Neural progenitor cell (in vitro differentiated cells): ENCODE measurements around the gene TMEM250. TPM values are rescaled to one million over a fixed set of nuclear protein-coding genes. Genes with fewer than 3 reads are reported as not detected.

Experiments
- DNase-seq: peaks from one replicate; pipeline ENCODE4 v3.0.0-alpha.2; 2016; ENCODE audit warnings: low spot score
- H2AFZ ChIP-seq: fragments of 200-600 bp; sonication (generic); replicated peaks from 2 replicates; pipeline ENCODE4 v1.6.1; 2016; ENCODE audit warnings: antibody characterized with exemption
- H3F3A ChIP-seq: fragments of 200-600 bp; sonication (generic); 2 replicates; pipeline ENCODE4 v1.6.1; 2016; ENCODE audit warnings: antibody characterized with exemption, low read depth
- H3K27ac ChIP-seq: fragments of 200-600 bp; sonication (generic); 2 replicates; pipeline ENCODE4 v1.5.1; 2016; ENCODE audit warnings: mild to moderate bottlenecking
- H3K27me3 ChIP-seq: fragments of 200-600 bp; sonication (generic); 2 replicates; pipeline ENCODE4 v1.6.1; 2016; ENCODE audit warnings: mild to moderate bottlenecking, moderate library complexity
- H3K36me3 ChIP-seq: fragments of 200-600 bp; sonication (generic); 2 replicates; pipeline ENCODE4 v1.5.1; 2016
- H3K4me1 ChIP-seq: fragments of 200-600 bp; sonication (generic); 2 replicates; pipeline ENCODE4 v1.6.1; 2016; ENCODE audit warnings: mixed run types
- H3K4me2 ChIP-seq: fragments of 200-600 bp; sonication (generic); 2 replicates; pipeline ENCODE4 v1.6.1; 2016
- H3K4me3 ChIP-seq: fragments of 200-600 bp; sonication (generic); 2 replicates; pipeline ENCODE4 v1.5.1; 2016
- H3K79me2 ChIP-seq: fragments of 200-600 bp; sonication (generic); 2 replicates; pipeline ENCODE4 v1.6.1; 2016; ENCODE audit warnings: low read depth
- H3K9ac ChIP-seq: fragments of 200-600 bp; sonication (generic); 2 replicates; pipeline ENCODE4 v1.6.1; 2016
- H3K9me3 ChIP-seq: fragments of 200-600 bp; sonication (generic); 2 replicates; pipeline ENCODE4 v1.5.1; 2016; ENCODE audit warnings: low read depth
- H4K20me1 ChIP-seq: fragments of 200-600 bp; sonication (generic); 2 replicates; pipeline ENCODE4 v1.6.1; 2016; ENCODE audit warnings: low read depth
- H3K27ac Mint-ChIP-seq: 3 replicates; pipeline ENCODE4 v1.8.0; 2021; ENCODE audit warnings: mixed read lengths
- H3K27me3 Mint-ChIP-seq: 2 replicates; pipeline ENCODE4 v1.8.0; 2022; ENCODE audit warnings: low read depth, mild to moderate bottlenecking, inconsistent platforms, moderate library complexity, mixed read lengths; ENCODE audit not compliant: insufficient read depth
- H3K36me3 Mint-ChIP-seq: 3 replicates; pipeline ENCODE4 v1.8.0; 2021; ENCODE audit warnings: mixed read lengths
- H3K4me1 Mint-ChIP-seq: 3 replicates; pipeline ENCODE4 v1.8.0; 2021; ENCODE audit warnings: mixed read lengths
- H3K4me3 Mint-ChIP-seq: 3 replicates; pipeline ENCODE4 v1.8.0; 2021; ENCODE audit warnings: mild to moderate bottlenecking, moderate library complexity, mixed read lengths
- H3K9me3 Mint-ChIP-seq: 3 replicates; pipeline ENCODE4 v1.8.0; 2020; ENCODE audit warnings: mixed read lengths
- CTCF ChIP-seq: fragments of 200-600 bp; sonication (generic); IDR thresholded peaks from 2 replicates; pipeline ENCODE4 v1.5.1; 2017; ENCODE audit warnings: antibody characterized with exemption, mild to moderate bottlenecking
- EZH2 ChIP-seq: fragments of 200-600 bp; sonication (generic); IDR thresholded peaks from 2 replicates; pipeline ENCODE4 v1.6.1; 2017; ENCODE audit warnings: antibody characterized with exemption, mild to moderate bottlenecking, moderate library complexity
- EZH2phosphoT487 ChIP-seq: fragments of 200-600 bp; sonication (generic); IDR thresholded peaks from 2 replicates; pipeline ENCODE4 v1.6.1; 2017; ENCODE audit warnings: antibody characterized with exemption
- total RNA-seq: library from RNA; depleted of rRNA; stranded (reverse); fragments of >200 nt; gene quantifications from 2 replicates; pipeline ENCODE4 v1.2.3, GENCODE V29; 2015; ENCODE audit warnings: low replicate concordance

TMEM250 gene
- total RNA-seq, 1 donor from 2014 or later: 16.3 TPM

- Histone ChIP-seq H3K36me3 (no peaks in the 10 kb centered on the region), H4K20me1 (peaks cover 12% of the 10 kb centered on the region), H3K27ac (no peak overlapping the region), H3K9ac (no peak overlapping the region), H3K4me1 (peaks cover 20% of the 10 kb centered on the region), H3K79me2 (peaks cover 3% of the 10 kb centered on the region), H2AFZ (no peak overlapping the region), H3F3A (no peaks in the 10 kb centered on the region), H3K4me2 (no peak overlapping the region), H3K4me3 (no peak overlapping the region), H3K9me3 (no peaks in the 10 kb centered on the region), H3K27me3 (no peaks in the 10 kb centered on the region)
- H3K27me3 Mint-ChIP-seq: peaks cover 6% of the 10 kb centered on the region
- peaks cover 16% of the 10 kb centered on the region for H3K4me1 Mint-ChIP-seq
- TF ChIP-seq EZH2phosphoT487 (no peak), CTCF (no peak), EZH2 (no peak)
- H3K27ac Mint-ChIP-seq: no peak overlapping the region
- DNase-seq: peak; percentile 1
- H3K36me3 Mint-ChIP-seq: no peaks in the 10 kb centered on the region
- no peak overlapping the region for H3K4me3 Mint-ChIP-seq
- H3K9me3 Mint-ChIP-seq: no peaks in the 10 kb centered on the region
These were observed 32.3 kb downstream of the TMEM250 start for GRCh38 chr9:136086213-136086881.

GRCh38 chr9:136085815-136086212 lies 32.9 kb downstream of the TMEM250 start:
- Histone ChIP-seq H3K4me3 (no peak overlapping the region), H4K20me1 (peaks cover 8% of the 10 kb centered on the region), H3F3A (no peaks in the 10 kb centered on the region), H2AFZ (no peak overlapping the region), H3K36me3 (no peaks in the 10 kb centered on the region), H3K9me3 (no peaks in the 10 kb centered on the region), H3K79me2 (peaks cover 3% of the 10 kb centered on the region), H3K27ac (no peak overlapping the region), H3K9ac (no peak overlapping the region), H3K4me2 (no peak overlapping the region), H3K4me1 (peaks cover 16% of the 10 kb centered on the region), H3K27me3 (no peaks in the 10 kb centered on the region)
- no peak for DNase-seq
- H3K4me3 Mint-ChIP-seq: no peak overlapping the region
- peaks cover 6% of the 10 kb centered on the region for H3K27me3 Mint-ChIP-seq
- no peaks in the 10 kb centered on the region for H3K36me3 Mint-ChIP-seq
- peaks cover 16% of the 10 kb centered on the region for H3K4me1 Mint-ChIP-seq
- no peak overlapping the region for H3K27ac Mint-ChIP-seq
- no peaks in the 10 kb centered on the region for H3K9me3 Mint-ChIP-seq
- TF ChIP-seq EZH2: no peak
- TF ChIP-seq CTCF: no peak
- TF ChIP-seq EZH2phosphoT487: no peak

- H3K36me3 Mint-ChIP-seq: no peaks in the 10 kb centered on the region
- peak; percentile 1 for DNase-seq
- H3K4me1 ChIP-seq: peaks cover 8% of the 10 kb centered on the region
These were observed 34.4 kb downstream of the TMEM250 start for GRCh38 chr9:136084063-136084944.

More at GRCh38 chr9:136084063-136084944, 34.4 kb downstream of the TMEM250 start:
- Mint-ChIP-seq H3K4me3 (no peak overlapping the region), H3K27ac (no peak overlapping the region), H3K27me3 (peaks cover 6% of the 10 kb centered on the region), H3K4me1 (peaks cover 9% of the 10 kb centered on the region), H3K9me3 (no peaks in the 10 kb centered on the region)
- TF ChIP-seq CTCF: no peak
- no peak for TF ChIP-seq EZH2phosphoT487
- TF ChIP-seq EZH2: no peak
- no peak overlapping the region for H3K4me2 ChIP-seq
- H3K9me3 ChIP-seq: no peaks in the 10 kb centered on the region
- no peak overlapping the region for H3K9ac ChIP-seq
- no peaks in the 10 kb centered on the region for H3K36me3 ChIP-seq
- H3K27me3 ChIP-seq: no peaks in the 10 kb centered on the region
- H4K20me1 ChIP-seq: no peaks in the 10 kb centered on the region
- peaks cover under 1% of the 10 kb centered on the region for H3K79me2 ChIP-seq
- no peak overlapping the region for H3K4me3 ChIP-seq
- H2AFZ ChIP-seq: no peak overlapping the region
- no peak overlapping the region for H3K27ac ChIP-seq
- no peaks in the 10 kb centered on the region for H3F3A ChIP-seq
